Endothelial cell of umbilical vein (primary cell): Measurements from ENCODE around the gene ZDHHC6.

ENCODE experiments used
- CTCF ChIP-seq, 2 donors: IDR thresholded peaks; 1 replicate in 1 of 2; 2 replicates in 1 of 2; pipeline ENCODE4 v1.5.1; 2011; ENCODE audit warnings: low read length in 2 of 2, mild to moderate bottlenecking in 2 of 2, moderate library complexity in 2 of 2, control low read depth in 1 of 2, inconsistent platforms in 1 of 2, low read depth in 1 of 2; ENCODE audit not compliant: insufficient read depth in 1 of 2; ENCODE audit errors: extremely low read depth in 1 of 2
- EZH2 ChIP-seq: IDR thresholded peaks from 2 replicates; pipeline ENCODE4 v1.6.1; 2012; ENCODE audit warnings: borderline replicate concordance, low read depth, mild to moderate bottlenecking, moderate library complexity, low read length, inconsistent platforms; ENCODE audit not compliant: severe bottlenecking
- FOS ChIP-seq: IDR thresholded peaks from 2 replicates; pipeline ENCODE4 v1.6.1; 2011; ENCODE audit warnings: mild to moderate bottlenecking, low read length, moderate library complexity, borderline replicate concordance; ENCODE audit not compliant: insufficient read depth
- GATA2 ChIP-seq: IDR thresholded peaks from 2 replicates; pipeline ENCODE4 v1.7.0; 2011; ENCODE audit warnings: low read depth, mild to moderate bottlenecking, moderate library complexity, mixed read lengths, low read length; ENCODE audit not compliant: insufficient read length, insufficient read depth
- JUN ChIP-seq: IDR thresholded peaks from 2 replicates; pipeline ENCODE4 v1.6.1; 2011; ENCODE audit warnings: borderline replicate concordance, low read depth; ENCODE audit not compliant: insufficient read length, insufficient read depth
- MAX ChIP-seq: IDR thresholded peaks from 2 replicates; pipeline ENCODE4 v1.6.1; 2011; ENCODE audit not compliant: insufficient read depth, insufficient read length
- MYC ChIP-seq: IDR thresholded peaks from one replicate; pipeline ENCODE4 v1.6.1; 2011; ENCODE audit warnings: mild to moderate bottlenecking, low read depth, low read length
- POLR2A ChIP-seq: IDR thresholded peaks from 2 replicates; pipeline ENCODE4 v1.6.1; 2012; ENCODE audit warnings: low read depth, mild to moderate bottlenecking, control low read depth, low read length
- POLR2AphosphoS5 ChIP-seq: IDR thresholded peaks from 2 replicates; pipeline ENCODE4 v1.6.1; 2012; ENCODE audit warnings: low read depth, mild to moderate bottlenecking, control low read depth, low read length, moderate library complexity; ENCODE audit not compliant: insufficient read depth

GRCh38 chr10:112393341-112393740 is 53.4 kb downstream of the ZDHHC6 start:
- TF ChIP-seq POLR2A (no peak), CTCF (IDR thresholded peaks at IDR 0.05; ENCODE audit: extremely low read depth in 1 of 2, insufficient read depth in 1 of 2, low read depth in 1 of 2, low read length in 2 of 2) (no peak), JUN (no peak), POLR2AphosphoS5 (no peak), EZH2 (no peak), MAX (no peak), FOS (no peak), GATA2 (no peak), MYC (no peak)
